22Rv1 (cell line): ENCODE data around the gene STEAP4.

Experiments
- CTCF ChIP-seq: fragments of 450-650 bp; IDR thresholded peaks from 2 replicates; pipeline ENCODE4 v1.5.1; 2017; ENCODE audit warnings: mild to moderate bottlenecking
- ZFX ChIP-seq: fragments of 450-650 bp; IDR thresholded peaks from 2 replicates; pipeline ENCODE4 v1.6.1; 2017; ENCODE audit warnings: antibody characterized with exemption, borderline replicate concordance

DNA sequence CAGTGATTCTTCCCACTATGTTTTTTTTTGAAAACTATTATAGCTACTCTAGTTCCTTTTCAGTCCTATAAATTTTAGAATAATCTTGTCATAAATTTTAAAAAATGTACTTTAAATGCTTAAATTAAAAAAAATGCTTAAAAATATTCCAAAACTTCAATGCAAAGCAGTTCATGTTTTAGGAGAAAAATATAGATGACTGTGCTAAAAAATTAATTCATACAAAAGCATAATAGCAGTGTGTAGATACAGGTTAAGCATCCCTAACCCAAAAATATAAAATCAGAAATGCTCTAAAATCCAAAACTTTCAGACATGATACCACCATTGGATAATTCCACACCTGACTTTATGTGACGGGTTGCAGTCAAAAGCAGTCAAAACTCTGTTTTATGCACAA lies 12.8 kb downstream of the STEAP4 start:
- TF ChIP-seq CTCF = no peak
- TF ChIP-seq ZFX = no peak
